Chondrocyte (in vitro differentiated cells): ENCODE measurements around the gene ELMO3. TPM values are rescaled to one million over a fixed set of nuclear protein-coding genes. Genes with fewer than 3 reads are reported as not detected.

Source experiments
- DNase-seq: peaks from one replicate; pipeline ENCODE4 v3.0.0; 2021; ENCODE audit warnings: mixed read lengths, low spot score
- H3K27ac Mint-ChIP-seq: one replicate; pipeline ENCODE4 v1.8.0; 2021; ENCODE audit warnings: mild to moderate bottlenecking, moderate library complexity, mixed read lengths; ENCODE audit not compliant: unreplicated experiment
- H3K27me3 Mint-ChIP-seq: 2 replicates; pipeline ENCODE4 v1.8.0; 2021; ENCODE audit warnings: low read depth, mixed read lengths
- H3K36me3 Mint-ChIP-seq: 2 replicates; pipeline ENCODE4 v1.8.0; 2021; ENCODE audit warnings: low read depth, mixed read lengths
- H3K4me1 Mint-ChIP-seq: 2 replicates; pipeline ENCODE4 v1.8.0; 2021; ENCODE audit warnings: low read depth, mild to moderate bottlenecking, mixed read lengths
- H3K4me3 Mint-ChIP-seq: one replicate; pipeline ENCODE4 v1.8.0; 2021; ENCODE audit warnings: mild to moderate bottlenecking, moderate library complexity, mixed read lengths; ENCODE audit not compliant: unreplicated experiment
- H3K9me3 Mint-ChIP-seq: 2 replicates; pipeline ENCODE4 v1.8.0; 2021; ENCODE audit warnings: low read depth, mixed read lengths
- CTCF ChIP-seq: fragments of 200-600 bp; sonication (generic); IDR thresholded peaks from 2 replicates; pipeline ENCODE4 v1.5.0; 2021; ENCODE audit warnings: antibody characterized with exemption, mild to moderate bottlenecking, moderate library complexity
- total RNA-seq: library from RNA; stranded (reverse); gene quantifications from 3 replicates; pipeline ENCODE4 v1.2.1, GENCODE V29; 2021

The ELMO3 gene
- total RNA-seq, 1 donor from 2014 or later, result 1.1 TPM

GRCh38 chr16:67204076-67204475 lies 5.1 kb downstream of the ELMO3 start:
- H3K9me3 Mint-ChIP-seq, result no peaks in the 10 kb centered on the region
- no peaks in the 10 kb centered on the region for H3K36me3 Mint-ChIP-seq
- no peak overlapping the region for H3K4me3 Mint-ChIP-seq
- H3K4me1 Mint-ChIP-seq, result peaks cover 13% of the 10 kb centered on the region
- DNase-seq, result no peak
- no peak for TF ChIP-seq CTCF
- H3K27ac Mint-ChIP-seq, result no peak overlapping the region
- no peaks in the 10 kb centered on the region for H3K27me3 Mint-ChIP-seq

- DNase-seq, result no peak
- TF ChIP-seq CTCF, result no peak
- Mint-ChIP-seq H3K4me3 (no peak overlapping the region), H3K9me3 (no peaks in the 10 kb centered on the region), H3K36me3 (peaks cover 2% of the 10 kb centered on the region), H3K27me3 (no peaks in the 10 kb centered on the region), H3K27ac (no peak overlapping the region), H3K4me1 (peaks cover 13% of the 10 kb centered on the region)
Measured at GRCh38 chr16:67206129-67206837, 7.4 kb downstream of the ELMO3 start.

GRCh38 chr16:67206838-67207248 lies 7.9 kb downstream of the ELMO3 start:
- no peaks in the 10 kb centered on the region for H3K27me3 Mint-ChIP-seq
- DNase-seq, result no peak
- no peak overlapping the region for H3K27ac Mint-ChIP-seq
- TF ChIP-seq CTCF, result no peak
- H3K4me1 Mint-ChIP-seq, result peaks cover 13% of the 10 kb centered on the region
- H3K4me3 Mint-ChIP-seq, result no peak overlapping the region
- peaks cover 2% of the 10 kb centered on the region for H3K36me3 Mint-ChIP-seq
- H3K9me3 Mint-ChIP-seq, result no peaks in the 10 kb centered on the region

GRCh38 chr16:67207249-67208091 lies 8.5 kb downstream of the ELMO3 start:
- DNase-seq, result no peak
- TF ChIP-seq CTCF, result no peak
- Mint-ChIP-seq H3K4me3 (no peak overlapping the region), H3K4me1 (peaks cover 13% of the 10 kb centered on the region), H3K27ac (no peak overlapping the region), H3K9me3 (no peaks in the 10 kb centered on the region), H3K36me3 (peaks cover 2% of the 10 kb centered on the region), H3K27me3 (no peaks in the 10 kb centered on the region)

- TF ChIP-seq CTCF, result no peak
- Mint-ChIP-seq H3K27me3 (no peaks in the 10 kb centered on the region), H3K4me1 (peaks cover 13% of the 10 kb centered on the region), H3K27ac (no peak overlapping the region), H3K4me3 (no peak overlapping the region), H3K36me3 (peaks cover 2% of the 10 kb centered on the region), H3K9me3 (no peaks in the 10 kb centered on the region)
- no peak for DNase-seq
Measured at GRCh38 chr16:67208154-67208896, 9.4 kb downstream of the ELMO3 start.
